Astrocyte (in vitro differentiated cells and primary cell): ENCODE measurements around the gene EARS2. TPM values are rescaled to one million over a fixed set of nuclear protein-coding genes. Genes with fewer than 3 reads are reported as not detected.

Source experiments
- DNase-seq: peaks from one replicate; pipeline ENCODE4 v3.0.0-alpha.2; 2010; ENCODE audit warnings: low read depth
- FAIRE-seq: peaks from 2 replicates; lab custom pipeline; 2011; peaks lifted over from hg19 to GRCh38; lab: Jason Lieb, UNC
- H2AFZ ChIP-seq: 2 replicates; pipeline ENCODE4 v1.6.0; 2012; ENCODE audit warnings: low read depth, low read length, inconsistent platforms
- H3K27ac ChIP-seq: 2 replicates; pipeline ENCODE4 v1.5.1; 2011; ENCODE audit warnings: low read depth, low read length, inconsistent platforms
- H3K27me3 ChIP-seq: 2 replicates; pipeline ENCODE4 v1.6.0; 2011; ENCODE audit warnings: low read length, inconsistent platforms; ENCODE audit not compliant: insufficient read depth
- H3K36me3 ChIP-seq: 2 replicates; pipeline ENCODE4 v1.5.1; 2011; ENCODE audit warnings: low read length, inconsistent platforms; ENCODE audit not compliant: insufficient read depth
- H3K4me1 ChIP-seq: 2 replicates; pipeline ENCODE4 v1.5.1; 2011; ENCODE audit warnings: low read length, inconsistent platforms; ENCODE audit not compliant: insufficient read depth
- H3K4me2 ChIP-seq: 2 replicates; pipeline ENCODE4 v1.6.0; 2012; ENCODE audit warnings: low read length, inconsistent platforms
- H3K4me3 ChIP-seq: 2 replicates; pipeline ENCODE4 v1.5.1; 2011; ENCODE audit warnings: low read depth, mild to moderate bottlenecking, low read length, inconsistent platforms; ENCODE audit not compliant: insufficient read depth
- H3K79me2 ChIP-seq: 2 replicates; pipeline ENCODE4 v1.6.0; 2012; ENCODE audit warnings: mild to moderate bottlenecking, low read length, inconsistent platforms; ENCODE audit not compliant: insufficient read depth
- H3K9ac ChIP-seq: 2 replicates; pipeline ENCODE4 v1.6.0; 2012; ENCODE audit warnings: mild to moderate bottlenecking, low read length, inconsistent platforms
- H3K9me3 ChIP-seq: 2 replicates; pipeline ENCODE4 v1.5.1; 2012; ENCODE audit warnings: low read depth, mild to moderate bottlenecking, low read length, inconsistent platforms; ENCODE audit not compliant: insufficient read depth
- H4K20me1 ChIP-seq: 2 replicates; pipeline ENCODE4 v1.6.0; 2012; ENCODE audit warnings: low read length, inconsistent platforms; ENCODE audit not compliant: insufficient read depth
- H3K27ac Mint-ChIP-seq: one replicate; pipeline ENCODE4 v1.8.0; 2021; ENCODE audit warnings: mild to moderate bottlenecking, mixed read lengths; ENCODE audit not compliant: unreplicated experiment
- H3K27me3 Mint-ChIP-seq: one replicate; pipeline ENCODE4 v1.8.0; 2021; ENCODE audit warnings: low read depth, mixed read lengths; ENCODE audit not compliant: unreplicated experiment
- H3K36me3 Mint-ChIP-seq: one replicate; pipeline ENCODE4 v1.8.0; 2021; ENCODE audit warnings: low read depth, mixed read lengths; ENCODE audit not compliant: unreplicated experiment
- H3K4me1 Mint-ChIP-seq: one replicate; pipeline ENCODE4 v1.8.0; 2021; ENCODE audit warnings: low read depth, mixed read lengths; ENCODE audit not compliant: unreplicated experiment
- H3K4me3 Mint-ChIP-seq: one replicate; pipeline ENCODE4 v1.8.0; 2021; ENCODE audit warnings: mild to moderate bottlenecking, moderate library complexity, mixed read lengths; ENCODE audit not compliant: unreplicated experiment
- H3K9me3 Mint-ChIP-seq: one replicate; pipeline ENCODE4 v1.8.0; 2021; ENCODE audit warnings: mild to moderate bottlenecking, mixed read lengths; ENCODE audit not compliant: unreplicated experiment
- EZH2 ChIP-seq: IDR thresholded peaks from 2 replicates; pipeline ENCODE4 v1.6.1; 2012; ENCODE audit warnings: mild to moderate bottlenecking, low read length, inconsistent platforms; ENCODE audit not compliant: insufficient read depth
- total RNA-seq: library from RNA; stranded (reverse); gene quantifications from 2 replicates; pipeline ENCODE4 v1.2.1, GENCODE V29; 2021
- TF ChIP-seq, protein P1 (sequence below): IDR thresholded peaks from 2 replicates; pipeline ENCODE4 v1.5.1; 2011; ENCODE audit warnings: low read depth, mild to moderate bottlenecking, inconsistent platforms, low read length, moderate library complexity; ENCODE audit not compliant: insufficient read depth

EARS2 gene
- total RNA-seq, 1 donor from 2014 or later: 19.4 TPM

GRCh38 chr16:23524886-23525285 lies 32.3 kb downstream of the EARS2 start:
- Mint-ChIP-seq H3K36me3 (peaks cover 40% of the 10 kb centered on the region), H3K4me3 (no peak overlapping the region), H3K27ac (no peak overlapping the region), H3K27me3 (no peaks in the 10 kb centered on the region), H3K4me1 (peaks cover 4% of the 10 kb centered on the region), H3K9me3 (no peaks in the 10 kb centered on the region)
- H3K27ac ChIP-seq: no peak overlapping the region
- DNase-seq (no peak), FAIRE-seq (no peak)
- H3K9me3 ChIP-seq: no peaks in the 10 kb centered on the region
- no peak overlapping the region for H3K9ac ChIP-seq
- H4K20me1 ChIP-seq: no peaks in the 10 kb centered on the region
- no peak overlapping the region for H3K4me3 ChIP-seq
- no peak overlapping the region for H2AFZ ChIP-seq
- TF ChIP-seq EZH2: no peak
- TF ChIP-seq, protein P1, sequence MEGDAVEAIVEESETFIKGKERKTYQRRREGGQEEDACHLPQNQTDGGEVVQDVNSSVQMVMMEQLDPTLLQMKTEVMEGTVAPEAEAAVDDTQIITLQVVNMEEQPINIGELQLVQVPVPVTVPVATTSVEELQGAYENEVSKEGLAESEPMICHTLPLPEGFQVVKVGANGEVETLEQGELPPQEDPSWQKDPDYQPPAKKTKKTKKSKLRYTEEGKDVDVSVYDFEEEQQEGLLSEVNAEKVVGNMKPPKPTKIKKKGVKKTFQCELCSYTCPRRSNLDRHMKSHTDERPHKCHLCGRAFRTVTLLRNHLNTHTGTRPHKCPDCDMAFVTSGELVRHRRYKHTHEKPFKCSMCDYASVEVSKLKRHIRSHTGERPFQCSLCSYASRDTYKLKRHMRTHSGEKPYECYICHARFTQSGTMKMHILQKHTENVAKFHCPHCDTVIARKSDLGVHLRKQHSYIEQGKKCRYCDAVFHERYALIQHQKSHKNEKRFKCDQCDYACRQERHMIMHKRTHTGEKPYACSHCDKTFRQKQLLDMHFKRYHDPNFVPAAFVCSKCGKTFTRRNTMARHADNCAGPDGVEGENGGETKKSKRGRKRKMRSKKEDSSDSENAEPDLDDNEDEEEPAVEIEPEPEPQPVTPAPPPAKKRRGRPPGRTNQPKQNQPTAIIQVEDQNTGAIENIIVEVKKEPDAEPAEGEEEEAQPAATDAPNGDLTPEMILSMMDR: no peak
- H3K4me2 ChIP-seq: no peak overlapping the region
- H3K79me2 ChIP-seq: no peaks in the 10 kb centered on the region
- peaks cover 20% of the 10 kb centered on the region for H3K36me3 ChIP-seq
- H3K27me3 ChIP-seq: no peaks in the 10 kb centered on the region
- no peaks in the 10 kb centered on the region for H3K4me1 ChIP-seq

GRCh38 chr16:23523876-23524385 lies 33.2 kb downstream of the EARS2 start:
- no peak overlapping the region for H3K4me2 ChIP-seq
- peaks cover 25% of the 10 kb centered on the region for H3K36me3 ChIP-seq
- no peak overlapping the region for H3K27ac ChIP-seq
- no peak overlapping the region for H3K9ac ChIP-seq
- H3K79me2 ChIP-seq: no peaks in the 10 kb centered on the region
- no peaks in the 10 kb centered on the region for H3K4me1 ChIP-seq
- peaks cover 3% of the 10 kb centered on the region for H4K20me1 ChIP-seq
- Mint-ChIP-seq H3K4me3 (no peak overlapping the region), H3K36me3 (peaks cover 45% of the 10 kb centered on the region), H3K9me3 (no peaks in the 10 kb centered on the region), H3K27ac (no peak overlapping the region), H3K4me1 (peaks cover 4% of the 10 kb centered on the region), H3K27me3 (no peaks in the 10 kb centered on the region)
- H3K4me3 ChIP-seq: no peak overlapping the region
- no peaks in the 10 kb centered on the region for H3K9me3 ChIP-seq
- FAIRE-seq: no peak
- TF ChIP-seq, protein P1: no peak
- TF ChIP-seq EZH2: no peak
- no peak overlapping the region for H2AFZ ChIP-seq
- DNase-seq: no peak
- no peaks in the 10 kb centered on the region for H3K27me3 ChIP-seq

- DNase-seq (no peak), FAIRE-seq (no peak)
- peaks cover 27% of the 10 kb centered on the region for H3K36me3 ChIP-seq
- H3K9me3 ChIP-seq: no peaks in the 10 kb centered on the region
- H3K27me3 Mint-ChIP-seq: no peaks in the 10 kb centered on the region
- no peak overlapping the region for H3K4me3 ChIP-seq
- no peaks in the 10 kb centered on the region for H3K79me2 ChIP-seq
- no peak for TF ChIP-seq EZH2
- TF ChIP-seq, protein P1: no peak
- peaks cover 3% of the 10 kb centered on the region for H4K20me1 ChIP-seq
- no peaks in the 10 kb centered on the region for H3K4me1 ChIP-seq
- peaks cover 4% of the 10 kb centered on the region for H3K4me1 Mint-ChIP-seq
- no peak overlapping the region for H3K4me2 ChIP-seq
- H3K36me3 Mint-ChIP-seq: peaks cover 45% of the 10 kb centered on the region
- no peak overlapping the region for H3K27ac ChIP-seq
- H3K4me3 Mint-ChIP-seq: no peak overlapping the region
- no peaks in the 10 kb centered on the region for H3K9me3 Mint-ChIP-seq
- H3K9ac ChIP-seq: no peak overlapping the region
- no peak overlapping the region for H3K27ac Mint-ChIP-seq
- H3K27me3 ChIP-seq: no peaks in the 10 kb centered on the region
- H2AFZ ChIP-seq: no peak overlapping the region
Measured at GRCh38 chr16:23523321-23523720, 33.8 kb downstream of the EARS2 start.
